ENCODE data around the gene TBXAS1.

Gene TBXAS1

DNA sequence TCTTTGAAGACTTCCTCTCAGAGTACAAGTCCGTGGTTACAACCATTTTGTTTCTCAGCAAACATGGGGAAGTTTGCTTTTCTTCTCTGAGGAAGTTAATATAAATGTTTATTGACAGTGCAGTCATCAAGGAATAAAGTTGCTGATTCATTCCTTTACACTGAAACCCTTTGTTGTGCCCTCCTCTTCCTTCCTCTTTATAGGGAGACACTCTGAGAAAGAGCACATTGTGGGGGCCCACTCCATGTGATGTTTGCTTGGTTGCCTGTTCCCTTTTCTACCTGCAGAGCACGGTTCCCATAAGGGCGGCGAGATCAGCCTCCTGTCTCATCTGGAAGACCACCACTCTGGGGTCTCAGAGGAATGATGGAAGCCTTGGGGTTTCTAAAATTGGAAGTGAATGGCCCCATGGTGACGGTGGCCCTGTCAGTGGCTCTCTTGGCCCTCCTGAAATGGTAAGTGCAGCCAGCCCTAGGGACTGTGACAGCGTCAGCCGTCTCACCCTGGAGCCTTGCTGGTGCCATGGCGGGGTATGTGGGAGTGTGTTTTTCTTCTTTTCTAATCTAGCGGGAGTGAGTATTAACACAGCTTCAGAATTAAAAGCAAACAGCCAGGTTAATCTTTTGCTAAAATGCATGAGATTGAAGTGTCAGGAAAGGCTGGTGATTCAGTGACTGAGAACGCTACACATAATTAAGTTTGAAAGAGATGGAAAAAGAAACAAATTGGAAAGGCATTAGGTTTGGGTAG, at the start of gene TBXAS1:
Gene TBXAS1, plus strand, starts transcription at position 240 of the 750 bp plus-strand sequence. Its CDS starts 127 bp downstream, at position 367.
- peak; percentile 41 for DNase-seq (ENCODE audit: low spot score)

DNA sequence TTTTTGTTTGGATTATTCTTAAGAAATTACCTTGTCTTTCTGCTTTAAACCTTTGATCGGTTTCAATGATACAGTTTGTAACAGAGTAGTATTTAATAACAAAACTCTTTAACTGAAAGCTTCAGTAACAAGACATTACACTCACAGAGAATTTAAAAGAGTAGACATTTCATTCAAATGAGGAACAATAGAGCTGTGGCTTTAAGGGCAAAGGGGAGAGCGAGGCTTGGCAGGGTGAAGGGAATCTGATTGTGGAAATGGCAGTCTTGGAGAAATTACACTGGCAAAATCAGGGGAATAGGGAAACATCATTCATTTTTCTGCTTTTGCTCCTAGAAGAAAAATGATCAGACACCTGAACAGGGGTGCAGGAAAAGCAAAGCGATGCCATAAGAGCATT, 46.1 kb upstream of the TBXAS1 start:
- DNase-seq (ENCODE audit: low spot score) = no peak

DNA sequence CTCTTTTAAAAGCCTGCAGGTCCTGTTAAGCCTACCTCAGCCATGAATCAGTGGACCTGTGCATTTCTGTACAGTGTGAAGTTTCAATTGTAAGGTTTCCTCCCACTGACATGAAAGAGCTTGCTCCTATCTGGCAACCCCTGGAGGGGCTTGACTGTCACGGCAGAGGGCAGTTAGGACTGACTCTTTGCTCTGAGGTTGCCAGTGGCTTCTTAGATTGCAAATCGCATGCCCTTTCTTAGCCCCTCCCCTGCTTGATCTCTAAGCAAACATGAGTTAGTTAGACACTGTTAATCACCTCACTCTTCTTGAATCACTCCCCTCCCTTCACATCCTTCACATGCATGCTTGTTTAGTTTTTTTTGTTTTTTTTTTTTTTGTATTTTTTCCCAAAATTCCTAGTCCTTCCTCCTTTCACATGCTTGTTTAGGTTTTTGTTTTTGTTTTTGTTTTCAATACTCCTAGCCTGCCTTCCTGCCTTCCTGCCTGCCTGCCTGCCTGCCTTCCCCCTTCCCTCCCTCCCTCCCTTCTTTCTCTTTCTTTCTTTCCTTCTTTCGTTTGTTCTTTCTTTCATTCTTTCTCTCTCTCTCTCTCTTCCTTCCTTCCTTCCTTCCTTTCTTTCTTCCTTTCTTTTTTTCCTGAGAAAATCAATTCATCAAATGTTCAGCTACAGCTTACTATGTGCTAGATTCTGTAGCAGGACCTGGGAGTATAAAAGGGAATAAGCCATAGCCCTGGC, 45.2 kb upstream of the TBXAS1 start:
- DNase-seq (ENCODE audit: low spot score) = no peak

DNA sequence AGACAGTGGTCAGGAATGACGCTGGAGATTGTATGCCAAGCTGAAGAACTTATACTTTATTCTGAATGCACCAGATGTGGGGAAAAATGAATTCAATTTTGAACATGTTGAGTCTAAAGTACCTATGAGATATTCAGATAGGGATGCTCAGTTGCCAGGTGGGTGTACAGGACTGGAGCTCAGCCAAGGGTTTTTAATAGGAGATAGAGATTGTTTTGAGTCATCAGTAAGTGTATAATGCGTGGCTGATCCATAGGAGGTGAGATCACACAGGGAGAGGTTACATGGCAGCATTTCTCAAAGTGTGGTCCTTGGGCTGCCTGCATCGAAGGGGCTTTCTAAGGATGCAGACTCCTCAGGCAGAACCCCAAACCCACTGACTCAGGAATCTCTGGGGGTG, 44.4 kb upstream of the TBXAS1 start:
- no peak for DNase-seq (ENCODE audit: low spot score)

DNA sequence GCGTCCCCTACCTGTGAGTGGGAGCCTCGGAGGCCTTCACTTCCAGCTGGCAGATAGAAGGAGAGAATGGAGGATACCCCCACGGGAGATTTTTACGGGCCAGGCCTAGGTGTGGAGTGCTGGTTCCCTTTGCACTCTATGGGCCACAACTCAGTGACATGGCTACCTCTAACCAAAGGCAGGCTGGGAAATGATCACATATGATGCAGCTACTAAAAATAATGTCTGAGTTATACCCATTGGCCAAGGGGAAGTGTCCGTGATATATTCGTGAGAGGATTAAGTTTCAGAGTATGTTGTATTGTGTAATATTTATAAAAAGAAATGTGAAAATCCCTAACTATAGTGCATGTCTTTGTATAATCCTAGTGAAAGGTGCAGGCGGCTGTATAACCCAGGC, 37.7 kb upstream of the TBXAS1 start:
- no peak for DNase-seq (ENCODE audit: low spot score)

DNA sequence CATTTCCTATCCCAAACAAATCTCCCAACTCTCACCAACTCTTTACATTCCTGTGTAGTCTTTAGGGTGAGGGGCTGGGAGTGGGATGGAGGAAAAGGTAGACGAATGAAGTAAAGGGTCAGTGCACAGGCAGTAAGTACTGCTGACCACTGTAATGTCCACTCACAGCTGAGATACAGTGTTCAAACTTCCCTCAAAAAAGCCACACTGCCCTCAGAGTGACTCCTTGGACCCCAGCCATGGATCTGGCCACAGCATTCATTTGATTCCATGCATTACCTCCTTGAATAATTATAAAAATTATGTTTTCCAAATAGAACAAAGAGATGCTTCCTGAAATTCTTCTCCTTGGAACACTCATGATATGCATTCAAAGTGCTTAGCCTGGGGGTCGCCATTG, 31.5 kb upstream of the TBXAS1 start:
- DNase-seq (ENCODE audit: low spot score) = no peak

DNA sequence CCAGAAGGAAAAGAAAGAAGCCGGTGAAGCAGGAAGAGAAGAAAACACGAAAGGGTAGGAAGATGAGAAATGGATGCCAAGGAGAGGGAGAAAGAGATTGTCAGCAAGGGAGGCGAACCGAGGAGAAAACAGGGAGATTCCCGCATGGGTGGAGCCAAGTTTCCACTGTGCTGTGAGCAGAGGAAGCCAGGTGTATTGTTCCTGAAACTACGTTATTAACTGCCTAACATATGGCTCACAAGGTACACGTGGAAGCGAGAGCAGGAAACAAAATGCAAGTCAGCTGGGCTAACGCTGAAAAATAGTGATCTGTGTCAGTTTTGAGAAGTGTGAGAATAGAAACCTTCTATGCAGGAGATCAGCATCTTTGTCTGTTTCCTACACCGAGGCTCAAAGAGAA, 30.8 kb upstream of the TBXAS1 start:
- no peak for DNase-seq (ENCODE audit: low spot score)

DNA sequence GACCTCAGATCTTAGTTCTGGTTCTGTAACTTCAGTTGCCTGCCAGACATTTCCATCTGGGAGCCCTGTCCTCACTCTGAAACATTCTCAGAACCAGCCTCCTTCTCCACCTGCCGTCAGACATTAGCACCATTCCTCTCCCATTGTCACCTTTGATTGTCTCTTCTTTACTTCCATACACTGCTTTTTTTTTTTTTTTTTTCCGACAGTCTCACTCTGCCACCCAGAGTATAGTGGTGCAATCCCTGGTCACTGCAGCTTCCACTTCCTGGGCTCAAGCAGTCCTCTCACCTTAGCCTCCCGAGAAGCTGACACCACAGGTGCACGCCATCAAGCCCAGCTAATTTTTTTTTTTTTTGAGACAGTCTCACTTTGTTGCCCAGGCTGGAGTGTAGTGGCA, 30.2 kb upstream of the TBXAS1 start:
- no peak for DNase-seq (ENCODE audit: low spot score)

DNA sequence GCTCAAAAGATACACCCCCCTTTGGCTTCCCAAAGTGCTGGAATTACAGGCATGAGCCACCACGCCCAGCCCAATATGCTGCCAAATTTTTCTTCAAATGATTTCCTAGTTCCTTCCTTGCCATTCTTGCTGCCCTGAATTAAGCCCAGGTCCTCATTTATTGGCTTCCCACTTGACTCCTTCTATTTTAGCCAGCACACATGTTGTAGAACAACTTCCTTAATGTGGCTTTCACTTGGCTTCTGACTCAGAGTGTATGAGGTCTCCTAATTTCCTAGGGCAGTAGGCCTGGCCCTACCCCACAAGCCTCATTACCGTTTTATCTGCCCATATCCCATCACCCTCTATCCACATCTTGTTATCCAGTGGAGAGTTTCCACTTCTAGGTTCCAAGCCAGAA, 29.5 kb upstream of the TBXAS1 start:
- no peak for DNase-seq (ENCODE audit: low spot score)

DNA sequence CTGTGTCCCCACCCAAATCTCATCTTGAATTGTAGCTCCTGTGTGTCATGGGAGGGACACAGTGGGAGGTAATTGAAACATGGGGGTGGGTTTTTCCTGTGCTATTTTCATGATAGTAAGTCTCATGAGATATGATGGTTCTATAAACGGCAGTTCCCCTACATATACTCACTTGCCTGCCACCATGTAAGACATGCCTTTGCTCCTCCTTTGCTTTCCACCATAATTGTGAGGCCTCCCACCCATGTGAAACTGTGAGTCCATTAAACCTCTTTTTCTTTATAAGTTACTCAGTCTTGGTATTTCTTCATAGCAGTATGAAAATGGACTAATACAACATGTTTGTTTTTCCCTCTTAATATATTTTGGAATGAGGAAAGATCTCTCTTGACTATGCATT, 24.5 kb upstream of the TBXAS1 start:
- DNase-seq (ENCODE audit: low spot score) = no peak

DNA sequence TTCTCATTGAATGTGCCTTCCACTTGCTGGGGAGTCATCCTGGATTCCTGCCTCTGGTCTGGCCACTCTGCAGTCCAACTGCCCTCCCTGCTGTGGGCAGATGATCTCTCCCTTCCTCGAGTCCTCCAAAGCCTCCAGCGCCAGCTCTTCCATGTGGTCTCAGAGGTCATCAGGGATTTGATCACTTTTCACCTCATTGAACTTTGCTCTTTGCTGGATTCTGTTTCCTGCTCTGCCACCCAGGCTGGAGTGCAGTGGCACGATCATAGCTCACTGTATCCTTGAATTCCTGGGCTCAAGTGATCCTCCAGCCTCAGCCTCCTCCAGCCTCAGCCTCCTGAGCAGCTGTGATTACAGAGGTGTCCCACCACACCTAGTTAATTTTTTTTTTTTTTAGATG, 22.1 kb upstream of the TBXAS1 start:
- no peak for DNase-seq (ENCODE audit: low spot score)

DNA sequence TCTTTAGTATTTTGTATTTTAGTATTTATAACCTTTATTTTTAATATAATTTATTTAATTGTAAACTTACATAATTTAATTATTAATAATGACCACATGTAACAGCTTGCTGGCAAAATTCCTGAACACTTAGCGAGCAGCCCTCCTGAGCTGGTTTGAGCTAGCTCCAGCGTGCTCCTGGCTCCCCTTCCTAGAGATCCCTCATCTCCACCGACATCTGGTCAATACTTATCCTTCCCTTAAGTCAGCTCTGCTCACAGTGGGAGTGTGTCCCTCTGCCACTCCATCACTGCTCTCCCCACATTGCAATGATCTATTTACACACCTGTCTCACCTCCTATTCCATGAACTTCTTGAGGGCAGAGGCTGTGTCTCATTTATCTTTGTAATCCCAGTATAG, 20.6 kb upstream of the TBXAS1 start:
- no peak for DNase-seq (ENCODE audit: low spot score)

DNA sequence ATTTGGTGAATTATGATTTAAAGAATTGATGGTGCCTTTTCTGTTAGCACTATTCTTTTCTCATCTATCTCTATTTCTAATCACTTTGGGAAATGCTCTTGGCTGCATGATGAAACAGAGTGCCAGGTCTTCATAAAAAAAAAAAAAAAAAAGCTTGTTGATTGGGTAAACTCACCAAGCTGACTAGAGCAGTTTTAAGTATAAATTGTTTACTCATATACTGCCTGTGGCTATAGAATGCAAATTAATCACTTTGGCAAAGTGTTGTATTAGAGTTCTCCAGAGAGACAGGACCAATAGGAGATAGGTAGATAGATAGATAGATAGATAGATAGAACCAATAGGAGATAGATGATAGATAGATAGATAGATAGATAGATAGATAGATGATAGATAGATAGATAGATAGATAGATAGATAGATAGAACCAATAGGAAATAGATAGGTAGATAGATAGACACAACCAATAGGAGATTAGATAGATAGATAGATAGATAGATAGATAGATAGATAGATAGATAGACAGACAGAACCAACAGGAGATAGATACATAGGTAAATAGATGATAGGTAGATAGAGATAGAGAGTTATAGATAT, 20.1 kb upstream of the TBXAS1 start:
- DNase-seq (ENCODE audit: low spot score) = no peak

DNA sequence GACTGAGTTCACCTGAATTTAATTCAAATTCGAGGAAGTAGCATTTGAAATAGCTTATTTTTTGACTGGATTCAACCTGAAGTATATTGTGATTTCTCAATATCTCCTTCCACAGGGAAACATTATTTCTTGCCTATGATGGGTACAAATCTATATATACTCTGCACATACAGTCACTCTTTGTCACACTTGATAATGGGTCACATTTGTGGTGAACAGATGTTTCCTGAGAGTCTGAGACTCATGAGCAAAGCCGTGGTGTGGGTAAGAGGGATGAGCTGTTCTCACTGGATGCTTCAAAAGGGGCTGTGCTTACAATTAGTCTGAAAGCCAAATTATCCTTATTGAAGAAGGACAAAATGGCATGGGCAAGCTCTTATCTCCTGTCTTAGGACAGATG, 18.0 kb upstream of the TBXAS1 start:
- DNase-seq (ENCODE audit: low spot score) = no peak

DNA sequence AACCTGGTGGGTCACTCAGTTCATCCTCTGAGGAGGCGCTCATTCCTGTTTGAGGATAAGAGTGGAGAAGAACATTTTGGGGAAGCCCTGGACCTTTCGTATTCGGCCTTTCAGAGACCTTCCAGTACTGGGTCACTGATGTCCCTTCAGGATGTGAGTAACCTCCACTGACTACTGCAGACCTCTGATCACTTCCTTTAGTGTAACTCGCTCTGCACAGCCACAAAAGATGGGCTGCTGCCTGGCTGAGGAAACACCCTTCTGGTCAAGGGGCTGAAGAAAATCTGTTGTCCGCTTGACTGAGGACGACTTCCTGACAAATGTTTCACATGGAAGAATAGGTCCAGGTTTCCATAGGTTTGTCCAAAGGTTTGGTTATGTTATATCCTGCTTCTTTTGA, 15.9 kb upstream of the TBXAS1 start:
- DNase-seq (ENCODE audit: low spot score) = no peak

DNA sequence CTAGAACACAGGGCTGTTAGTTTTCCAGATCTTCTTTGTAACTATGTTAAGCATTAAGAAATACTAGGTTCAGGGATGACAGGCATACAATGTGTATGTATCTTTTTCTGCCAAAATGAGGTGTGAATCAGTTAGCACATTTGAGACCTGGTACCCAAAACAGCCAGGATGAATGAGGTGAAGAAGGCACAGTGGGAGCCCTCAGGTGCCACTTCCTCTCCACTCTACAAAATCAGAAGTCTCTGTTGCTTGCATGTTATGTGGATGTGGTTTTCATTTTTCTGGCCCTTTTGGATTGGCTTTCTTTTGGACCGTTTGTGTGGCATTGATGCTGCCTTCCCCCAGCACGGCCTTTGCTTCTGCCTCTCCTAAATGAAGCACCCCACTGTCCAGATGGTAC, 15.4 kb upstream of the TBXAS1 start:
- DNase-seq (ENCODE audit: low spot score) = no peak

DNA sequence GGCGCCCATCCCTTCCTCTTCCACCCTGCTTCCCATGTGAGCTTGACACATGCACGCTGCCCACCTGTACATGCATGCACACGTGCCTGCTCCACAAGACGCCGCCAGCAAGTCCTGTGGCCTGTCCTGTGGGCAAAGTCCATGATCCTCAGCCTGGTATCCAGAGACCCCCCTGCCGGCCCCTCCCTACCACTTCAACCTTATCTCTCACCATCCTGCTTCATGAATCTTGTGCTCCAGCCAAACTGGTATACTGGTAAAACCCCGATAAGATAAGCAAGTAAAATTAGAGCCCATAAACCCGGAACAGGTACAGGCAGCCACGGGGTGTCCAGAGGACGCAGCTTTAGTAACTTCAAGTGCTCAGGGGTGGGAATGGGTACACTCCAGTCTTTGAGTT, 11.8 kb upstream of the TBXAS1 start:
- DNase-seq (ENCODE audit: low spot score) = no peak

DNA sequence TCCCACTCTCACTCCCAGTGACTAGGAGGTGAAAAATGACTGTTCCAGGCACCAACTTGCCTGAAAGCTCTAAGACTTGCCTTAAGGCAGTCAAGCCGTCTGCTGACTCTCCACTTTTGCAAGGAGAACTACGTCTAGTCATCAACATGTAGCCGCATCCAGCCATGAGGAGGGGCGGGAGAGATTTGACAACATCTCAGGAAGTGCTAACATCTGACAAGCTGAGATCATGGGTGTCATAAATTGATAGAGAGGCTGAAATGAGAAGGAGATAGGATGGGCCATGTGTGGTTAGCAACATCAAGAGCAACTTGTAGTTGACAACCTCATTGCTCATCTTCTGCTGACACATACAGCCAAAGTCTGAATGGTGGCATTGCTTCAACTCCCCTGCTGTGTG, 9.0 kb upstream of the TBXAS1 start:
- DNase-seq (ENCODE audit: low spot score) = no peak

DNA sequence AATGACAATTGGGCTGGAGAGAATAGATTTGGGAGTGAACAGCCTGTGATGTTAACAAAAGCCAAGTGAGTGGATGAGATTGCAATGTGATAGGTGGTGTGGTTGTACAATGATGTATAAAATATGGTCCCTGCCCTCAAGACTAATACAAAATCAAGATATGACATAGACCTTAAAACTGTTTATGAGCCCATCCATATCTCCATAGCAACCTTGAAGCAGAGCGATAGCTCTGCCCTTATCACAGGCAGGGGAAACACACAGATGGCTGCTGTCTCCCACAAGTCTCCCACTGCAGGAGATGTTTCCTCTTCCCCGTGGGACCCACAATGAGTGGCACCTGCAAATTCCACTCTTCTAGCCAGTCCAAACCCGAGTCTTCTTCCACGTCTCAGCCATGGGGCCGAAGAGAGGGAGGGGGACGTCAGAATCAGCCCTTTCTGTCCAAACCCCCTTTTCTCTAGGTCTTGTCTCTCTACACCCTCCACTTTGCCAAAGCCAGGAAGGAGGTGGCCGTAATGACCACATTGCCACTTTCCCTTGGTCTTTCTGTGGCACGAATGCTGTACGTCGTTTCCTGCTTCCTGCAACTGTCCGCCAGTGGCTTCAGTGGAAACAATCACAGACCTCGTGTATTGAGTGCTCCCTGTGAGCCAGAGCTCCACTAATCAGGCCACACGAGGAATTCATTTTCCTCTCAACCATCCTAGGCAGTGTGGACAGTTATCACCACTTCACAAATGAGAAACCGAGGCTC, 7.5 kb upstream of the TBXAS1 start:
- no peak for DNase-seq (ENCODE audit: low spot score)

DNA sequence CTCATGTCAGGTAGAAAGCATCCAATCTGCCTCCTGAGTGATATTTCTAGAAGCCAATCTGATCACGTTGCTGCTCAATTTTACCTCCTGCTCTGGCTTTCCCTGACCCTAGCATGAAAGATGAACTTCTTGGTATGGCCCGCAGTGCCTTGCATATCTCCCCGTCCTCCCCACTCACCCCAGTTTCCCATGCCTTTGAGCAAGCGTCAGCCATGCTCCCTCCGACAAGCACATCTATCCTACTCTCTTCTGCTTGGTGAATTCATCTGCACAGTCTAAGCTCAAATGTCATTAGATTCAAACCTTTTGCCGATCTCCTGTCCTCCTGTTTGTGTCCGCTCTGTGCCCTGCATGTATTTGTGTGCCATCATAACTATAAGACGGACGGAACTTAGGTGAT, 6.2 kb upstream of the TBXAS1 start:
- no peak for DNase-seq (ENCODE audit: low spot score)

DNA sequence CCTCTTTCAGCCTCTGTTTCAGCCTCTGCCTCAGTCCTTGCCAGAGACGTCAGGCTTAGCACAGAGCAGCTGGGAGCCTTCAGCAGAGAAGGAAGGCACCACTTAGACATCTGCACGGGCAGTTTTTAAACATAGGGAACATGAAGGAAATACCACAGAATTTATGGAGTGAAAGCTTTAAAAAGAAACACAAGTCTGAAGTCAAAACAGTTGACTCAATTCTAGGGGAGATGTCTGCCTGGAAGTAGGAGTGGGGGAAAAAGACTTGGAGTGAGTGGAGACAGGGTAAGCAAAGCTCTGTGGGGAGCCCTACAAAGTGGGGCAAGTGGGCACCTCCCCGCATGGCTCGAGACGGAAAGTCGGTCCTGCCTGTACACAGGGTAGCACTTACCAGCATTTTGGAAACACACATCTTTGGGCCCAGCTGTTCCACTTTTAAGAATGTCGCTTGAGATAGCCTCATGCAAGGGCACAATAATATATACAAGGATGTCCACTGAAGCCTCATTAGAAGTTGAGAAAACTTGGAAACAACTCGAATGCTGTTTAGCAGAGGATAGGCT, 5.0 kb upstream of the TBXAS1 start:
- no peak for DNase-seq (ENCODE audit: low spot score)

DNA sequence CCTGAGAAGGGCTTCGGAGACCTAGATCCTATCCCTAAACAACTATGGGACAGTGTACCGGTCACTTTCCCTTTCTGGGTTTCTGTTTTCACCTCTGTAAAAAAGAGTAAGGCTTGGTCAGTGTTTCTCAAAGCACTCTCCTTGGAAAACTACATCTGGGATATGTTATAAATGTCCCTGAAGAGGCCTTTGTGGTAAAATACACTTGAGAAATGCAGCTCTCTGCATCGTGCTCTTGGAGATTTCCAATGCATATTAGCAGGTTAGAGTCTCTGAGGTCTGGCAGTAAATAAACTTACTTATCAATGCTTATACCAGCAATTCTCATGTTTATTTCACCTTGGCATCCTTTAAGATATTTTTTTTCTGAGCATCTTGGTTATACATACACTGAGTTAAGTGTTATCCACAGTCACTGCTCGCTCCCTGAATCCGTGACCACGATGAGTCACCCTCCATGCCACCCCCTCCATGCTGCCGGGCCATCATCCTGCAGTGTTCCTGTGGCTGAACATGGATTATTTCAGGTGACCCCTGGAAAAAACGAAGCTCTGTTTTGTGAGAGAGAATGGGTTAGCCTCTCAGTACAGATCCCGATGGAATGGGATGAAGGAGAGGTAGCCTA, 3.3 kb upstream of the TBXAS1 start:
- no peak for DNase-seq (ENCODE audit: low spot score)

All from activated CD4-positive, alpha-beta T cell treated with anti-CD3 and anti-CD28 coated beads, Interleukin-2, Interleukin-4, amounts not matched to agents 100 ng/mL and 50 ng/mL, durations not matched to agents 16 hours and 8 hours (primary cell).